ACC112 (cell line): ENCODE data around the gene ADARB1.

Experiments used
- H2AFZ ChIP-seq: fragments of 200-600 bp; sonication (generic); one replicate; pipeline ENCODE4 v1.6.0; 2017; ENCODE audit warnings: antibody characterized with exemption, low read length; ENCODE audit not compliant: unreplicated experiment
- H3K27ac ChIP-seq: fragments of 200-600 bp; sonication (generic); 2 replicates; pipeline ENCODE4 v1.5.1; 2014; ENCODE audit warnings: low read depth, mild to moderate bottlenecking, antibody characterized with exemption, low read length, moderate library complexity
- H3K27me3 ChIP-seq: fragments of 200-600 bp; sonication (generic); 2 replicates; pipeline ENCODE4 v1.6.1; 2014; ENCODE audit warnings: mild to moderate bottlenecking, antibody characterized with exemption, low read length, moderate library complexity, mixed read lengths; ENCODE audit not compliant: insufficient read depth
- H3K36me3 ChIP-seq: fragments of 200-600 bp; sonication (generic); 2 replicates; pipeline ENCODE4 v1.6.1; 2016; ENCODE audit warnings: mild to moderate bottlenecking, antibody characterized with exemption, low read length, moderate library complexity, mixed read lengths; ENCODE audit not compliant: insufficient read depth
- H3K4me1 ChIP-seq: fragments of 200-600 bp; sonication (generic); one replicate; pipeline ENCODE4 v1.6.1; 2016; ENCODE audit warnings: low read length, mixed read lengths; ENCODE audit not compliant: insufficient read depth, unreplicated experiment, control insufficient read depth
- H3K4me3 ChIP-seq: fragments of 200-600 bp; sonication (generic); 2 replicates; pipeline ENCODE4 v1.5.1; 2014; ENCODE audit warnings: mild to moderate bottlenecking, low read depth, low read length
- H3K79me2 ChIP-seq: fragments of 200-600 bp; sonication (generic); one replicate; pipeline ENCODE4 v1.6.0; 2016; ENCODE audit warnings: low read length; ENCODE audit not compliant: control insufficient read depth, unreplicated experiment, insufficient read depth

Gene ADARB1

DNA sequence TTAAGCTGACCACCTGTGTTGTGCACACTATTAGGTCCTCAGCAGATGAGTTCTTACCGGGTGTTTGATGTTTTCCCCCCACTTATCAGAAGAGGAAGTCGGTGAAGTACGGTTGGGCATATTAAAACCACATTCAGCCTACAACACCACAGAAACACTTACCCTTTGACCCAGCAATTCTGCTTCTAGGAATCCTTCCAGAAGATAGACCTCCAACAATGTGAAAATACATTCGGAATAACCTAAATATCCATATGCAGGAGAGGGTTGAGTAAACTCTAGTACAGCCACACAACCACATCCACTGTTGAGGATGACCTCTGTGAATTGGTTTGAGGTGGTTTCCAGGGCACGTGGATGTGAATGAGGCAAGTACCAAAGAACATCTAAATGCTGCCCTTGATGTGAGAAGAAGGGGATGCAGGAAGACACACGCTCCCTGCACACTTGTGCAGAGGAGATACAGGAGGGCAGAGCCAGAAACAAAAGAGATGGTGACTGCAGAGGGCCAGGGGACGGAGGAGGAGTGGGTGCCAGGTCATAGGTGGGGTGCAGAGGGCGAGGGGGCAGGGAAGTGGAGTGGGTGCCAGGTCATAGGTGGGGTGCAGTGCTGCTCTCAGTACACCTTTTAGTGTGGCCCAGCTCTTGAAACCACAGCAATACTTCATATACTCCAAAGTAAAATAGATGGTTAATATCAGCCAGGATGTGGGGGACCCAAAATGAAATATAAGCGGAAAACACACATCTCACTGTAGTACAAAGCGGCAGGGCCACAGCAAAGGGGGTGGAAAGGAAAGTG is 12.8 kb downstream of the ADARB1 start:
- H3K27ac ChIP-seq: no peak overlapping the region
- H3K4me3 ChIP-seq: no peak overlapping the region
- H3K36me3 ChIP-seq: no peaks in the 10 kb centered on the region
- no peaks in the 10 kb centered on the region for H3K4me1 ChIP-seq
- H3K79me2 ChIP-seq: peaks cover 16% of the 10 kb centered on the region
- H2AFZ ChIP-seq: no peak overlapping the region
- no peaks in the 10 kb centered on the region for H3K27me3 ChIP-seq

DNA sequence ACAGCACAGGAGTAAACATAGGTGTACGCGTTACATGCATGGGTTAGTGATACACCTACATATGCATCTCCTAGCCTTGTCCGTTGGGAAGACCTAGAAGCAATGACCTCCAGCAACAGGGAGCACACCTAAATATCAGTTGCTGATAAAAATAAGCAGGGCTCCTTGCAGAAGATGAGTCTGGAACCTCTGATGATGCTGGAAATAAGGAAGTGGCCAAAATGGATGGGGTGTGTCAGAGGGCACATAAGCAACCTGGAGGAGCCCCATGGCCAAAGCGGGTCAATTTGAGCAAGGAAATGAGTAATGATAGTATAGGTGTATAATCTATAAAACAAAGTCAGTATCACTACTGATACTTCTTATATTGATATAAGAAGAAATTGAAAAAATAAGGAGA is 13.7 kb downstream of the ADARB1 start:
- Histone ChIP-seq H3K27me3 (no peaks in the 10 kb centered on the region), H3K27ac (no peak overlapping the region), H3K79me2 (peaks cover 20% of the 10 kb centered on the region), H2AFZ (no peak overlapping the region), H3K36me3 (no peaks in the 10 kb centered on the region), H3K4me1 (no peaks in the 10 kb centered on the region), H3K4me3 (no peak overlapping the region)

DNA sequence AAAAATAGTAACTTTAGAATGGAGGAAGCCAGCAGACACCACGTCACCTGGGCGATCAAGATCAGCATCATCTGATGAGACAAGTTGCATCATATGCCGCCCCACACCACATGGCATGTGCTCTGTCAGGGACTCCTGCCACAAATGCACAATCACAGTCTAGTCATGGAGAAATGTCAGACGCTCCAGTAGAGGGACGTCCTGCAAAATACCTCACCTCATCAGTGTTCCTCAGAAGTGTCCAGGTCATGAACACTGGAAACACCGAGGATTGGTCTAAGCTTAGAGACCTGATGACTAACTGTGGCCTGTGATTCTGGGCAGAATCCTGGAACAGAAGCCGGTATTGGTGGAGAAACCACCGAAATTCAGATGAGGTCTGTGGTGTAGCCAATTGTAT is 14.3 kb downstream of the ADARB1 start:
- Histone ChIP-seq H3K4me3 (no peak overlapping the region), H3K79me2 (peaks cover 20% of the 10 kb centered on the region), H3K4me1 (no peaks in the 10 kb centered on the region), H2AFZ (no peak overlapping the region), H3K27ac (no peak overlapping the region), H3K27me3 (no peaks in the 10 kb centered on the region), H3K36me3 (no peaks in the 10 kb centered on the region)

DNA sequence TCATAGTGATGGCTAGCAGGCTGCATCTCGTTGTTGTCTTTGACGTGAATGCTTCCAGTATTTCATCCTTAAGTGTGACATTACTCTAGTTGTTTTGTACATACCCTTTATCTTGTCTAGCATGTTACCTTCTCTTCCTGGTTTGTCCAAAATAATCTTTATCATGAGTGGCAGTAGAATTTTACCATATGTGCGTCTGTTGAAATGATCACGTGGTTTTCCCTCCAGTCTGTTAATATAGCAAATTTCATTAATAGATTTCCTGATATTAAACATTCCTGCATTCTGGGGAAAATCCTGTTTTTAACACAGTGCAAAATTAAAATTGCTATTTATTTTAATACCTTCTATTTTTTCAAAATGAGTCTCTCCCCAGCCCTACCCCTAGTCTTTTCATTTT is 15.6 kb downstream of the ADARB1 start:
- Histone ChIP-seq H3K27me3 (no peaks in the 10 kb centered on the region), H3K36me3 (no peaks in the 10 kb centered on the region), H2AFZ (no peak overlapping the region), H3K4me3 (no peak overlapping the region), H3K79me2 (peaks cover 17% of the 10 kb centered on the region), H3K27ac (no peak overlapping the region), H3K4me1 (no peaks in the 10 kb centered on the region)

DNA sequence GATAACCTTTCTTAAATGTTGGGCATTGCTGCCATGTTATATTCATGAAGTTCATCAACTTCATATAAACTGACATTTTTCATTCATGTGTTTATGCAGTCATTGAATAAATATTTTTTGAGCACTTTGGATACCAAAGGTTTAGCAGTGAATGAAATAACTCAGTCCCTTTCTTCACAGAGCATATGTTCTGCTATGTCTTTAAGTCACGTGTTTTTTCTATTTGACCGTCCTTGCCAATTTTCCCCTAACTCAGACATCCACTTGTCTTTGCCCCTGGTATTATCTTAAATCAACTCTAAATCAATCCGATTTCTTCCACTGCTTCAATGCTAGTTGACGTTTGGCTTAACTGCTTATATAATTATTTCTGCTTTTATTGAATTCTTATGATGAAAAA is 16.6 kb downstream of the ADARB1 start:
- H3K4me1 ChIP-seq: no peaks in the 10 kb centered on the region
- H3K36me3 ChIP-seq: no peaks in the 10 kb centered on the region
- H3K27me3 ChIP-seq: no peaks in the 10 kb centered on the region
- H3K79me2 ChIP-seq: peaks cover 17% of the 10 kb centered on the region
- H3K4me3 ChIP-seq: no peak overlapping the region
- H2AFZ ChIP-seq: no peak overlapping the region
- no peak overlapping the region for H3K27ac ChIP-seq

DNA sequence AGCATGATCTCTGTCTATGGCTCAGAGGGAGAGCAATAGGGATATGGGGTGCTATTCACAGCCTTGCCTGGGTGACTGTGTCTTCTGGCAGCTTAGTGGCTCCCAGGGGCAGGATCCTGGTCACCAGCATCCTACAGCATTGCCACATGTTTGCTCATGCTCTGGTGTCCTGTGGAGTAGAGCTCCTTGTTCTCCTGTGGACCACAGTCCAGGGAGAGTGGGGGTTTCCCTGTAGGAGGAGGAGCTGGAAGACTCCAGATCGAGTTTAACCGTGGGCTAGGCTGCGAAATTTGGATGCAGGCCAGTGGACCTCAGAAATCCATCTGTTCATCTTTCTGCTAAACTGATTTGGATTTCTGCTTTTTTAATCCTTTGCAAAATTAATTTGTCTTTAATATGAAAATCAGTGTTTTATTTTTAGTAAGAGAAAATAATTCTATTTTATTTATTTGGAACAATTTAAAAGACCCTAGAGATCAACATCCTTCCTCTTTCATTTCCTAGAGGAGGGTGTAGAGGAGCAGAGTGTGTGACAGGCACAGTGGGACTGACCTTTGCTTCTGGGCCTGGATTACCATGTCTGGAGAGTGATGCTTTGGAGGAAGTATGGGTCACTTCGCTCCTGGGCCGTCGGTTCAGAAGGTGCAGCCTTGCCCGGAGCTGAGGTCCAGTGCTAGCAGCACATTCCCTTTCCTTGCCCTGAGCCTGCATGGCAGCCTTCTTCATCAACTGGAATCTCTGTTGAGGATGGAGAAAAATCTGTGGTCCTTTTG is 17.4 kb downstream of the ADARB1 start:
- Histone ChIP-seq H3K4me3 (no peak overlapping the region), H2AFZ (no peak overlapping the region), H3K27me3 (no peaks in the 10 kb centered on the region), H3K79me2 (peaks cover 12% of the 10 kb centered on the region), H3K27ac (no peak overlapping the region), H3K4me1 (no peaks in the 10 kb centered on the region), H3K36me3 (no peaks in the 10 kb centered on the region)

DNA sequence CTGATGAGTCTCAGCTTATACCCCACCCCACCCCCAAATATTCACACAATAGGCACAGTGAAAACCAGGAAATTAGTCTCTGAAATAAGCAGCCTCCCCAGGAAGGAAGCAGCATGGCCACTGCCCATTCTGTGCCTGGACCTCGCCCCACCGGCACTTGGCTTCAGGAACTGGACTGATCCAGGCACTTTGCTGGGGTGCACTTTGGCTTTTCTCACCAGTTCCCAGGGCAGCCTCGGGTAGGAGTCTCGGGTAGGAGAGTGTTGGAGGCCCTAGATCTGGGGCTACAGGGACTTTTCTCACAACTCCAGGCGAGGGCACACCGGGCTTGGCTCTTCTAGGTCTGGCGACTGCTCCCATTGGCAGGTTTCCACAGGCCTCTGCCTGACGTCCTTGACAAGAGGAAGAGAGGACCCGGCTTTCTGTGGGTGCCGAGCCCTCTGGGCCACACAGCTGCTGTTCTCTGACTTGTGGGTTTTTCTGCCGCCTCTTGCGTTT is 18.7 kb downstream of the ADARB1 start:
- H2AFZ ChIP-seq: no peak overlapping the region
- H3K27ac ChIP-seq: no peak overlapping the region
- no peak overlapping the region for H3K4me3 ChIP-seq
- no peaks in the 10 kb centered on the region for H3K4me1 ChIP-seq
- H3K79me2 ChIP-seq: peaks cover 8% of the 10 kb centered on the region
- no peaks in the 10 kb centered on the region for H3K27me3 ChIP-seq
- no peaks in the 10 kb centered on the region for H3K36me3 ChIP-seq

DNA sequence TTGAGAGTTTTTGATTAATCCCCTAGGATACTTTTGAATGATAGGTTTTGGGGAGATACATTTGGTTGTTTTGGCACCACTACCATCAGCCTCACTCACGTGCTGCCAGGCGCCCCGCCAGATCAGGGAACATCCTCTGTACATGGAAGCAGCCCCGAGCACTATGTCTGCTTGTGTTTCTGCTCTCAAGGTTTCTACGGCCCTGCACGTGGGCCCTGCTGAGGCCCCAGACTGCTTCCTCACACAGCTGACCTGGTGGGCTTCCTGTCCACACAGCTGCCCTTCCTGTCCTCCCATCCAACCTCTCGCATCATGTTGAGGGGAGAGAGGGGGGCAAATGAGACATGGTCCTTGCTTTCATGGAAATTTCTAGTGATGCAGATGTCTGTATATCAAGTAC is 20.0 kb downstream of the ADARB1 start:
- peaks cover 8% of the 10 kb centered on the region for H3K79me2 ChIP-seq
- no peaks in the 10 kb centered on the region for H3K36me3 ChIP-seq
- no peak overlapping the region for H3K4me3 ChIP-seq
- no peak overlapping the region for H2AFZ ChIP-seq
- no peaks in the 10 kb centered on the region for H3K27me3 ChIP-seq
- no peaks in the 10 kb centered on the region for H3K4me1 ChIP-seq
- H3K27ac ChIP-seq: no peak overlapping the region

DNA sequence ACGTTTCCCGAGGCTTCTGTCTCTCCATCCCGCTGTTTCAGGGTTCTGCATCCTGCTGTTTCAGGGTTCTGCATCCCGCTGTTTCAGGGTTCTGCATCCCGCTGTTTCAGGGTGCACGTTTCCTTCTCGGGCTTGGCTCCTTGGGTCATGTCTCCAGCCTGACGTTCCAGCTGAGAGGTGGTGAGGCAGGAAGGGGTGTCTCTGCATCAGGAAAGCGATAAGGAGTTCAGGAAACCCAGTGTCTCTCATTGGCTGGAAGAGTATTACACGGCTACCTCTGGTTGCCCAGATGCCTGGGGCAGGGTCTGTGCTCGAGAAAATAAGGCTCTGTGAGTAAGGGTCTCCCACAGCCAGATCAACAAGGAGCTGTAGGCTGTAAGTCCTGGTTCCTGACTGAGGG is 21.1 kb downstream of the ADARB1 start:
- H3K4me1 ChIP-seq: no peaks in the 10 kb centered on the region
- H2AFZ ChIP-seq: no peak overlapping the region
- H3K4me3 ChIP-seq: no peak overlapping the region
- no peak overlapping the region for H3K27ac ChIP-seq
- no peaks in the 10 kb centered on the region for H3K27me3 ChIP-seq
- peaks cover 10% of the 10 kb centered on the region for H3K79me2 ChIP-seq
- H3K36me3 ChIP-seq: no peaks in the 10 kb centered on the region

DNA sequence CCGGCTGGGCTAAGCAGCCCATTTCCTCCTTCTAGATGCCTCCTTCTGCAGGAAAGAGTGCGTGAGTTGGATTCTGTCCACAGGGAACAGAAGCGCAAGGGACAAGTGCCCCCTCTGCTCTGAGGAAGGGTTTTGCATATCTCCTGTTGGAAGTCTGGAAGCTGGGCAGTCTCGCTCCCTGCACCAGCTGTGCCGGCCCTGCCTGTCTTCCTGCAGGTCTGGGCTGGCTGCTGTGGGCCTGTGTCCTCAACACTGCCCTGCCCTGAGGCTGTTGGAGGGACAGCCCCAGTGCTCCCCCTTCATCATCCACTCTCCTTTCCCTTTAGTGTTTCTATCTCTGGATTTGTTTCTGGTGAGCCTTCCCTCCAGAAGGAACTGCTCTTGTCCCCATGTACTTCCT is 21.8 kb downstream of the ADARB1 start:
- Histone ChIP-seq H3K27me3 (no peaks in the 10 kb centered on the region), H3K4me3 (no peak overlapping the region), H3K36me3 (no peaks in the 10 kb centered on the region), H2AFZ (no peak overlapping the region), H3K27ac (no peak overlapping the region), H3K4me1 (no peaks in the 10 kb centered on the region), H3K79me2 (peaks cover 13% of the 10 kb centered on the region)
